GM13976 (cell line): ENCODE results near the gene AFAP1L2.

ENCODE experiments used
- DNase-seq: peaks from one replicate; pipeline ENCODE4 v3.0.0; 2012; ENCODE audit warnings: low spot score
- in situ Hi-C: fragments of 300-500 bp; cut with MboI; formaldehyde crosslinking; loops from one replicate; pipeline ENCODE4 v1.12.0; 2022; ENCODE audit warnings: low sequenced_read_pairs, mixed read lengths, inconsistent platforms; ENCODE audit not compliant: unreplicated experiment
- TF ChIP-seq, protein P1 (sequence below): IDR thresholded peaks from 2 replicates; pipeline ENCODE4 v1.5.1; 2012; ENCODE audit warnings: borderline replicate concordance, mild to moderate bottlenecking; ENCODE audit not compliant: insufficient read depth; ENCODE audit errors: extremely low read depth, missing control alignments, control extremely low read depth

AFAP1L2 gene

DNA sequence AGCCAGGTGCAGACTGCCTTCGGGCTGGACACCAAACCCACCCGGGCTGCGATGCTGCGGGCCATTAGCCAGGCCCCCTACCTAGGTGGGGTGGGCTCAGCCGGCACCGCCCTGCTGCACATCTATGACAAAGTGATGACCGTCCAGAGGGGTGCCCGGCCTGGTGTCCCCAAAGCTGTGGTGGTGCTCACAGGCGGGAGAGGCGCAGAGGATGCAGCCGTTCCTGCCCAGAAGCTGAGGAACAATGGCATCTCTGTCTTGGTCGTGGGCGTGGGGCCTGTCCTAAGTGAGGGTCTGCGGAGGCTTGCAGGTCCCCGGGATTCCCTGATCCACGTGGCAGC lies 115.2 kb downstream of the AFAP1L2 start:
- in situ Hi-C loops, result loop anchor here (25.0 kb wide), 1 partner anchor 848 kb away; no protein-coding TSS in a partner anchor
- no peak for DNase-seq
- TF ChIP-seq, protein P1, sequence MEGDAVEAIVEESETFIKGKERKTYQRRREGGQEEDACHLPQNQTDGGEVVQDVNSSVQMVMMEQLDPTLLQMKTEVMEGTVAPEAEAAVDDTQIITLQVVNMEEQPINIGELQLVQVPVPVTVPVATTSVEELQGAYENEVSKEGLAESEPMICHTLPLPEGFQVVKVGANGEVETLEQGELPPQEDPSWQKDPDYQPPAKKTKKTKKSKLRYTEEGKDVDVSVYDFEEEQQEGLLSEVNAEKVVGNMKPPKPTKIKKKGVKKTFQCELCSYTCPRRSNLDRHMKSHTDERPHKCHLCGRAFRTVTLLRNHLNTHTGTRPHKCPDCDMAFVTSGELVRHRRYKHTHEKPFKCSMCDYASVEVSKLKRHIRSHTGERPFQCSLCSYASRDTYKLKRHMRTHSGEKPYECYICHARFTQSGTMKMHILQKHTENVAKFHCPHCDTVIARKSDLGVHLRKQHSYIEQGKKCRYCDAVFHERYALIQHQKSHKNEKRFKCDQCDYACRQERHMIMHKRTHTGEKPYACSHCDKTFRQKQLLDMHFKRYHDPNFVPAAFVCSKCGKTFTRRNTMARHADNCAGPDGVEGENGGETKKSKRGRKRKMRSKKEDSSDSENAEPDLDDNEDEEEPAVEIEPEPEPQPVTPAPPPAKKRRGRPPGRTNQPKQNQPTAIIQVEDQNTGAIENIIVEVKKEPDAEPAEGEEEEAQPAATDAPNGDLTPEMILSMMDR, result no peak

DNA sequence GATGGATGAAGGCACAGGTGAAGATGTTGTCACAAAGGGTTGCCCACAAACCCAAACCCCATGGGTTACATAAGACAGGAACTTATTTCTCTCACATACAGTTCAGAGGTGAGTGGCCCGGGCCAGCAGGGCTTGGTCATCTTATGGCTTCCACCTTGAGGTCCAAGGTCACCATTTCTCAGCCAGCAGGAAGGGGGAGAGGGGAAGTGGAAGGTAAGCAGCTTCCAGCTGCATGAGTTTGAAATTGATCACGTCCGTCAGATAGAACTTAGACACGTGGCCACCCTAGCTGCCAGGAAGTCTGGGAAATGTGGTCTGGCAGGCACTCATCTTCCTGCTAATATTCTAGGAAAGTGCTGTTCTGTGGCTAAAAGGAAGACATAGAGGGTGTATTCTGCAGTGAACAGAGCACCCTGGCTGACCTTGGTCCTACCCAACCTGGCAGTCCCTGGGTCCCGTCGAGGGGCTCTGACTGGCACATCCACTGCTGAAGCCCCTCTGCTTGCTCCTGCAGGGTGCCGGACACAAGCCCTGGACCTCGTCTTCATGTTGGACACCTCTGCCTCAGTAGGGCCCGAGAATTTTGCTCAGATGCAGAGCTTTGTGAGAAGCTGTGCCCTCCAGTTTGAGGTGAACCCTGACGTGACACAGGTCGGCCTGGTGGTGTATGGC lies 115.7 kb downstream of the AFAP1L2 start:
- no peak for DNase-seq
- in situ Hi-C loops, result loop anchor here (25.0 kb wide), 1 partner anchor 849 kb away; no protein-coding TSS in a partner anchor
- TF ChIP-seq, protein P1, result no peak

DNA sequence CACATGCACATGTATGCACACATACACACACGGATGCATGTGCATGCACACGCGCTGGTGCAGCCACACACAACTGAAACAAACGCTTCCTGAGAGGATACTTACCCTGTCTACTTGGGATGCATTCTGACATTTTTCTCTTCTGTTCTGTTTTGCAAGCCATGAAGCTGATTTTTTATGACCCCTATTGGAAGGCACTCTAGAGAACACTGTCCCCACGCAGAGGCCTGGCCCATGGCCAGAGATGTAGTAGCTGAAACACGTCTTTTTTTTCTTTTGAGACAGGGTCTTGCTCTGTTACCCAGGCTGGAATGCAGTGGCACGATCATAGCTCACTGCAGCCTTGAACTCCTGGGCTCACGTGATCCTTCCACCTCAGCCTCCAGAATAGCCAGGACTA lies 117.4 kb downstream of the AFAP1L2 start:
- DNase-seq, result no peak
- TF ChIP-seq, protein P1, result no peak
- in situ Hi-C loops, result loop anchor here (25.0 kb wide), 1 partner anchor 850 kb away; no protein-coding TSS in a partner anchor

DNA sequence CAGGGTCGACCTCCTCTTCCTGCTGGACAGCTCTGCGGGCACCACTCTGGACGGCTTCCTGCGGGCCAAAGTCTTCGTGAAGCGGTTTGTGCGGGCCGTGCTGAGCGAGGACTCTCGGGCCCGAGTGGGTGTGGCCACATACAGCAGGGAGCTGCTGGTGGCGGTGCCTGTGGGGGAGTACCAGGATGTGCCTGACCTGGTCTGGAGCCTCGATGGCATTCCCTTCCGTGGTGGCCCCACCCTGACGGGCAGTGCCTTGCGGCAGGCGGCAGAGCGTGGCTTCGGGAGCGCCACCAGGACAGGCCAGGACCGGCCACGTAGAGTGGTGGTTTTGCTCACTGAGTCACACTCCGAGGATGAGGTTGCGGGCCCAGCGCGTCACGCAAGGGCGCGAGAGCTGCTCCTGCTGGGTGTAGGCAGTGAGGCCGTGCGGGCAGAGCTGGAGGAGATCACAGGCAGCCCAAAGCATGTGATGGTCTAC lies 118.3 kb downstream of the AFAP1L2 start:
- in situ Hi-C loops, result loop anchor here (25.0 kb wide), 1 partner anchor 851 kb away; no protein-coding TSS in a partner anchor
- no peak for DNase-seq
- TF ChIP-seq, protein P1, result no peak

DNA sequence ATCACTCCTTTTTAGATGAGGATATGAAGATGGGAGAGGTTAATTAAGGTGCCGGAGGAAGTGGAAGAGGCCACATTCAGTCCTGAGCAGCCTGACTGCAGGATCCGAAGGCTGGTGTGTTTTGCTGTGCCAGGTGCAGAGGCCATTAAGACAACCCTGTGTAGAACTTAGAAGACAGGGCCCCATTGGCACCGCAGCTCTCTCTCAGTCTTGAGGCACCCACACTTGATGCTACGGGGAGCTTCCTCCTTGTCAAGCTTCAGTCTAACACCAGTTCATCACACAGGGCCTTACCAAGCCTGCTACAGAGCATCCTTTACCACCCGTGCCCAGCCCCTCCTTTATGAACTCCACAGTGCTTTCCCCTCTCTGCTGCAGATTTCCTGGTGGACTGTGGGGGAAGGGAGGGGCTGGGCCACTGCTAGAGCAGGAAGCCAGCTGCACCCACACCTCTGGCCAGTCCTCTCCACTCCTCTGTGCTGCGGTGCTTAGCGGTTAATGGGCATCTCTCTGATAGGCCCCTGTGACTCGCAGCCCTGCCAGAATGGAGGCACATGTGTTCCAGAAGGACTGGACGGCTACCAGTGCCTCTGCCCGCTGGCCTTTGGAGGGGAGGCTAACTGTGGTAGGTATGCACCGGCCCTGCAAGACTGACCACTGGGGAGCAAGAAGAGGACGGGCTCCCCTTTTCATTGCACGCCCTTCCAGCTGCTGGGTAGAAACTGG lies 119.8 kb downstream of the AFAP1L2 start:
- in situ Hi-C loops, result loop anchor here (25.0 kb wide), 1 partner anchor 853 kb away; no protein-coding TSS in a partner anchor
- TF ChIP-seq, protein P1, result no peak

DNA sequence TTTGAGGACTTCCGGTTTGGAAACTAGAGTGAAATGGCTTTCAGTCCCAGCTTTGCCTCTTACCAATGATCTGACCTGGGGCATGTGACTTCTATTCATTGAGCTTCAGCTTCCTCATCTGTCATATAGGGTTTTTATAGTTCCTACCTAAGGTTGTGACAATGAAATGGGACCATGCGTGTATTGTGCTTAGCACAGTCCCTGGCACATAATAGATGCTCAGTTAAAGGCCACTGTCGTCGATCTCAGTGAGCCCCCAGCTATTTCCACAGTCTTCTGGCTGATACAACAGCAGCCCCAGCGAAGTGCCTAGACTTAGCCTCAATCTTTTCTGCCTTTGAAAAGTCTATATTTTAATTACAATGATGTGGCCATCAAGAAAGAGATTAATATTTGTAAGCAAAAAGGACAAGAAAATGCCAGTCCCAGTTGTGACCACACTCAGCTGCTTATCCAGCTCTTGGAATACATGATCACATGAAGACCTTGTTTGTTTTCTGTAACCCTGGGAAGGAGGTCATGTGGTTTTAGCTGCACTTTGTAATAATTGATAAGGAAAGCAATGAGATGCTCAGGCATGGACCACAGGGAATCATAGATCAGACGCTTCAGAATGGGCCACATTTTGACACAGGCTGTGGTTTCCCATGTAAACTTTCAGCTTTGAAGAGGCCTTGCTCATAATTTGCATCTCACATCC lies 120.6 kb downstream of the AFAP1L2 start:
- in situ Hi-C loops, result loop anchor here (25.0 kb wide), 1 partner anchor 854 kb away; no protein-coding TSS in a partner anchor
- no peak for DNase-seq
- TF ChIP-seq, protein P1, result no peak

More for the DNA sequence above, 119.8 kb downstream of the AFAP1L2 start:
- no peak for DNase-seq
